Measurements from ENCODE around the gene MPC2. TPM values are rescaled to one million over a fixed set of nuclear protein-coding genes. Genes with fewer than 3 reads are reported as not detected.

Gene MPC2
- total and polyA plus RNA-seq, 2 of the 8 experiments (the other 6 are each of a cell fraction or from before 2014, with no cell fraction given), result 18.6 to 40.9 TPM

- TF ChIP-seq RAD21 (IDR thresholded peaks at IDR 0.05 in 1 of 2, conservative IDR thresholded peaks at IDR 0.05 in 1 of 2; ENCODE audit: low read depth in 2 of 2, low read length in 2 of 2) (0 out of 4 replicates have a peak, but pooled peaks of 1 of the 2 experiments have one; percentile 1), GTF2F1 (IDR thresholded peaks at IDR 0.05; ENCODE audit: borderline replicate concordance, low read depth, low read length) (no peak), POLR2A (IDR thresholded peaks at IDR 0.05; ENCODE audit: control extremely low read depth in 1 of 2, low read depth in 2 of 2, low read length in 2 of 2) (no peak), CTBP2 (IDR thresholded peaks at IDR 0.05; ENCODE audit: borderline replicate concordance, insufficient read depth, insufficient read length, low read length) (no peak), SAP30 (IDR thresholded peaks at IDR 0.05; ENCODE audit: insufficient read depth, insufficient replicate concordance, low read length) (no peak), SP2 (IDR thresholded peaks at IDR 0.05; ENCODE audit: low read length) (no peak), CTCF (IDR thresholded peaks at IDR 0.05; ENCODE audit: control extremely low read depth in 1 of 3, insufficient read depth in 1 of 3, low read depth in 1 of 3, low read length in 3 of 3) (no peak), POLR2AphosphoS5 (IDR thresholded peaks at IDR 0.05; ENCODE audit: low read depth, low read length) (peak; percentile 71), KDM5A (IDR thresholded peaks at IDR 0.05; ENCODE audit: low read length) (no peak), EGR1 (IDR thresholded peaks at IDR 0.05; ENCODE audit: borderline replicate concordance, low read depth, low read length) (peak; percentile 83; the same call in 1 of the 2 replicates), TAF7 (optimal IDR thresholded peaks at IDR 0.05; ENCODE audit: borderline replicate concordance, low read depth, low read length) (peak; percentile 7), CREB1 (IDR thresholded peaks at IDR 0.05) (0 out of 2 replicates have a peak, but pooled peaks have one; percentile 5), SP4 (IDR thresholded peaks at IDR 0.05; ENCODE audit: low read length) (no peak; the same call in 1 of the 2 replicates), KDM4A (IDR thresholded peaks at IDR 0.05; ENCODE audit: low read depth, low read length, severe bottlenecking) (peak; percentile 76), FOSL1 (IDR thresholded peaks at IDR 0.05; ENCODE audit: insufficient read depth, low read depth, low read length) (no peak), YY1 (IDR thresholded peaks at IDR 0.05; ENCODE audit: low read depth, low read length) (no peak)
- TF ChIP-seq, protein P1, sequence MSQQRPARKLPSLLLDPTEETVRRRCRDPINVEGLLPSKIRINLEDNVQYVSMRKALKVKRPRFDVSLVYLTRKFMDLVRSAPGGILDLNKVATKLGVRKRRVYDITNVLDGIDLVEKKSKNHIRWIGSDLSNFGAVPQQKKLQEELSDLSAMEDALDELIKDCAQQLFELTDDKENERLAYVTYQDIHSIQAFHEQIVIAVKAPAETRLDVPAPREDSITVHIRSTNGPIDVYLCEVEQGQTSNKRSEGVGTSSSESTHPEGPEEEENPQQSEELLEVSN (IDR thresholded peaks at IDR 0.05), result peak; percentile 59; the same call in 1 of the 2 replicates
Observed at GRCh38 chr1:167935216-167936067, 1.4 kb downstream of the MPC2 start (continued).
